H9 (cell line): ENCODE data around the gene P4HB. TPM values are rescaled to one million over a fixed set of nuclear protein-coding genes. Genes with fewer than 3 reads are reported as not detected.

ENCODE experiments used
- DNase-seq: peaks from one replicate; pipeline ENCODE4 v3.0.0-alpha.2; 2017
- H2AFZ ChIP-seq: one replicate; pipeline ENCODE4 v1.6.1; 2013; ENCODE audit warnings: mild to moderate bottlenecking, low read length, control low read depth, moderate library complexity
- H2AK5ac ChIP-seq: 2 replicates; pipeline ENCODE4 v1.6.1; 2013; ENCODE audit warnings: low read length, control low read depth, mixed read lengths; ENCODE audit not compliant: insufficient read length
- H2BK120ac ChIP-seq: one replicate; pipeline ENCODE4 v1.6.1; 2013; ENCODE audit warnings: low read depth, mild to moderate bottlenecking, low read length, control low read depth, inconsistent platforms; ENCODE audit not compliant: poor library complexity, severe bottlenecking
- H2BK12ac ChIP-seq: 2 replicates; pipeline ENCODE4 v1.6.1; 2013; ENCODE audit warnings: low read length, control low read depth, mixed read lengths, low read depth; ENCODE audit not compliant: insufficient read length
- H2BK15ac ChIP-seq: 2 replicates; pipeline ENCODE4 v1.6.1; 2013; ENCODE audit warnings: low read depth, low read length, control low read depth
- H2BK20ac ChIP-seq: one replicate; pipeline ENCODE4 v1.6.1; 2013; ENCODE audit warnings: low read depth, mild to moderate bottlenecking, low read length, control low read depth, inconsistent platforms; ENCODE audit not compliant: poor library complexity, severe bottlenecking
- H2BK5ac ChIP-seq: 2 replicates; pipeline ENCODE4 v1.6.1; 2013; ENCODE audit warnings: low read length, control low read depth, mixed read lengths; ENCODE audit not compliant: insufficient read length
- H3K14ac ChIP-seq: 2 replicates; pipeline ENCODE4 v1.6.1; 2013; ENCODE audit warnings: low read length, control low read depth; ENCODE audit not compliant: insufficient read depth
- H3K18ac ChIP-seq: 2 replicates; pipeline ENCODE4 v1.6.1; 2013; ENCODE audit warnings: low read depth, mild to moderate bottlenecking, mixed read lengths, low read length, control low read depth; ENCODE audit not compliant: insufficient read length
- H3K23ac ChIP-seq: 2 replicates; pipeline ENCODE4 v1.6.1; 2013; ENCODE audit warnings: low read length, control low read depth, mixed read lengths, low read depth; ENCODE audit not compliant: insufficient read length
- H3K23me2 ChIP-seq: 2 replicates; pipeline ENCODE4 v1.6.1; 2013; ENCODE audit warnings: low read depth, mild to moderate bottlenecking, mixed read lengths, low read length, control low read depth; ENCODE audit not compliant: insufficient read length, poor library complexity, severe bottlenecking
- H3K27ac ChIP-seq: 2 replicates; pipeline ENCODE4 v1.5.1; 2013; ENCODE audit warnings: low read length, control low read depth, mixed read lengths, low read depth; ENCODE audit not compliant: insufficient read length
- H3K27me3 ChIP-seq: 2 replicates; pipeline ENCODE4 v1.6.1; 2013; ENCODE audit warnings: low read length, control low read depth, inconsistent platforms; ENCODE audit not compliant: insufficient read depth
- H3K4ac ChIP-seq: 2 replicates; pipeline ENCODE4 v1.6.1; 2013; ENCODE audit warnings: low read depth, mild to moderate bottlenecking, control low read depth, inconsistent platforms, low read length, moderate library complexity
- H3K4me1 ChIP-seq: 2 replicates; pipeline ENCODE4 v1.6.1; 2013; ENCODE audit warnings: low read length, control low read depth, inconsistent platforms; ENCODE audit not compliant: insufficient read depth
- H3K4me2 ChIP-seq: 2 replicates; pipeline ENCODE4 v1.6.1; 2013; ENCODE audit warnings: low read length, control low read depth, mixed read lengths; ENCODE audit not compliant: insufficient read length, insufficient read depth
- H3K56ac ChIP-seq: 2 replicates; pipeline ENCODE4 v1.6.1; 2013; ENCODE audit warnings: low read depth, mild to moderate bottlenecking, mixed read lengths, low read length, control low read depth; ENCODE audit not compliant: insufficient read length
- H3K79me1 ChIP-seq: 2 replicates; pipeline ENCODE4 v1.6.1; 2013; ENCODE audit warnings: low read depth, mild to moderate bottlenecking, moderate library complexity, low read length, control low read depth, inconsistent platforms; ENCODE audit not compliant: insufficient read depth, poor library complexity, severe bottlenecking
- H3K79me2 ChIP-seq: 2 replicates; pipeline ENCODE4 v1.6.1; 2013; ENCODE audit warnings: low read length, control low read depth, inconsistent platforms; ENCODE audit not compliant: insufficient read depth
- H3K9ac ChIP-seq: 2 replicates; pipeline ENCODE4 v1.6.1; 2013; ENCODE audit warnings: low read length, control low read depth, mixed read lengths; ENCODE audit not compliant: insufficient read length; ENCODE audit errors: extremely low read depth
- H3K9me3 ChIP-seq: one replicate; pipeline ENCODE4 v1.6.1; 2013; ENCODE audit warnings: low read depth, low read length, inconsistent platforms; ENCODE audit not compliant: control insufficient read depth
- H3T11ph ChIP-seq: one replicate; pipeline ENCODE4 v1.6.1; 2013; ENCODE audit warnings: mild to moderate bottlenecking, low read length, control low read depth, inconsistent platforms
- H4K20me1 ChIP-seq: one replicate; pipeline ENCODE4 v1.6.1; 2013; ENCODE audit not compliant: control insufficient read depth, insufficient read length, insufficient read depth
- H4K5ac ChIP-seq: 2 replicates; pipeline ENCODE4 v1.6.1; 2013; ENCODE audit warnings: low read depth, mild to moderate bottlenecking, mixed read lengths, low read length, control low read depth; ENCODE audit not compliant: insufficient read length
- H4K8ac ChIP-seq: replicated peaks from 2 replicates; pipeline ENCODE4 v1.6.1; 2013; ENCODE audit warnings: low read length, control low read depth, mixed read lengths, low read depth; ENCODE audit not compliant: insufficient read length
- H4K91ac ChIP-seq: 2 replicates; pipeline ENCODE4 v1.6.1; 2013; ENCODE audit warnings: low read depth, mild to moderate bottlenecking, moderate library complexity, mixed read lengths, low read length, control low read depth; ENCODE audit not compliant: insufficient read length
- H3K27ac Mint-ChIP-seq, 3 experiments: 2 replicates in 2 of 3; 3 replicates in 1 of 3; pipeline ENCODE4 v1.8.0; 2020 to 2021; ENCODE audit warnings: mixed read lengths in 3 of 3, mild to moderate bottlenecking in 1 of 3, moderate library complexity in 1 of 3
- H3K27me3 Mint-ChIP-seq: 2 replicates; pipeline ENCODE4 v1.8.0; 2021; ENCODE audit warnings: low read depth, mild to moderate bottlenecking, moderate library complexity, mixed read lengths
- H3K36me3 Mint-ChIP-seq, 3 experiments: 2 replicates in 2 of 3; 3 replicates in 1 of 3; pipeline ENCODE4 v1.8.0; 2020 to 2021; ENCODE audit warnings: low read depth in 3 of 3, mixed read lengths in 3 of 3; ENCODE audit not compliant: insufficient read depth in 1 of 3
- H3K4me1 Mint-ChIP-seq, 2 experiments: 2 replicates each; pipeline ENCODE4 v1.8.0; 2020; ENCODE audit warnings: mixed read lengths in 2 of 2
- H3K4me3 Mint-ChIP-seq, 2 experiments: 2 replicates in 1 of 2; 3 replicates in 1 of 2; pipeline ENCODE4 v1.8.0; 2020 to 2021; ENCODE audit warnings: mild to moderate bottlenecking in 2 of 2, mixed read lengths in 2 of 2, moderate library complexity in 1 of 2
- H3K9me3 Mint-ChIP-seq, 2 experiments: 2 replicates in 1 of 2; 3 replicates in 1 of 2; pipeline ENCODE4 v1.8.0; 2020; ENCODE audit warnings: mild to moderate bottlenecking in 2 of 2, mixed read lengths in 2 of 2, moderate library complexity in 1 of 2
- WGBS: extraction: QIAGEN DNeasy Blood & Tissue Kit; methylation state at CpG from one replicate; pipeline ENCODE4 v1.1.7; 2013; ENCODE audit warnings: missing lambda C conversion rate, low lambda C conversion rate, mixed read lengths; ENCODE audit not compliant: insufficient read length; ENCODE audit errors: extremely low coverage; 5-methylcytosine and 5-hydroxymethylcytosine counted together
- total RNA-seq: library from RNA; stranded (reverse); gene quantifications from 2 replicates; pipeline ENCODE4 v1.2.1, GENCODE V29; 2021
- TF ChIP-seq, protein P1 (sequence below): fragments of 200-600 bp; sonication (generic); conservative IDR thresholded peaks from 3 replicates; pipeline ENCODE4 v1.8.0; 2021; ENCODE audit warnings: antibody characterized with exemption, mild to moderate bottlenecking

The P4HB gene
- total RNA-seq, 1 experiment from 2014 or later: 366 TPM

GRCh38 chr17:81878294-81878693, 18.0 kb upstream of the P4HB start:
- no peak overlapping the region for H3K56ac ChIP-seq
- no peak overlapping the region for H2AK5ac ChIP-seq
- Mint-ChIP-seq H3K9me3 (no peaks in the 10 kb centered on the region; a peak in 1 of 5 replicates), H3K27ac (no peak overlapping the region), H3K4me1 (no peaks in the 10 kb centered on the region), H3K36me3 (peaks cover 14 to 47% (median 43%) of the 10 kb centered on the region in 3 experiments), H3K27me3 (no peaks in the 10 kb centered on the region; the same call in 1 of the 2 replicates), H3K4me3 (no peak overlapping the region)
- no peak overlapping the region for H3K4me2 ChIP-seq
- H3K9me3 ChIP-seq: no peaks in the 10 kb centered on the region
- no peaks in the 10 kb centered on the region for H3K27me3 ChIP-seq
- no peak overlapping the region for H3T11ph ChIP-seq
- no peak for DNase-seq
- H2BK12ac ChIP-seq: no peak overlapping the region
- no peak overlapping the region for H4K8ac ChIP-seq
- no peak overlapping the region for H4K91ac ChIP-seq
- H4K20me1 ChIP-seq: no peaks in the 10 kb centered on the region
- H3K18ac ChIP-seq: no peak overlapping the region
- no peak overlapping the region for H3K4ac ChIP-seq
- H2BK120ac ChIP-seq: no peak overlapping the region
- H3K14ac ChIP-seq: no peak overlapping the region
- H3K4me1 ChIP-seq: no peaks in the 10 kb centered on the region
- H3K79me1 ChIP-seq: no peaks in the 10 kb centered on the region
- H3K23ac ChIP-seq: no peak overlapping the region
- H3K9ac ChIP-seq: no peak overlapping the region
- no peaks in the 10 kb centered on the region for H3K79me2 ChIP-seq
- no peak overlapping the region for H3K27ac ChIP-seq
- H2AFZ ChIP-seq: no peak overlapping the region
- no peak overlapping the region for H2BK20ac ChIP-seq
- H4K5ac ChIP-seq: no peak overlapping the region
- no peaks in the 10 kb centered on the region for H3K23me2 ChIP-seq
- WGBS: no CpG with 5 or more reads among the region's 3 CpGs
- H2BK15ac ChIP-seq: no peak overlapping the region
- no peak overlapping the region for H2BK5ac ChIP-seq
- TF ChIP-seq, protein P1, sequence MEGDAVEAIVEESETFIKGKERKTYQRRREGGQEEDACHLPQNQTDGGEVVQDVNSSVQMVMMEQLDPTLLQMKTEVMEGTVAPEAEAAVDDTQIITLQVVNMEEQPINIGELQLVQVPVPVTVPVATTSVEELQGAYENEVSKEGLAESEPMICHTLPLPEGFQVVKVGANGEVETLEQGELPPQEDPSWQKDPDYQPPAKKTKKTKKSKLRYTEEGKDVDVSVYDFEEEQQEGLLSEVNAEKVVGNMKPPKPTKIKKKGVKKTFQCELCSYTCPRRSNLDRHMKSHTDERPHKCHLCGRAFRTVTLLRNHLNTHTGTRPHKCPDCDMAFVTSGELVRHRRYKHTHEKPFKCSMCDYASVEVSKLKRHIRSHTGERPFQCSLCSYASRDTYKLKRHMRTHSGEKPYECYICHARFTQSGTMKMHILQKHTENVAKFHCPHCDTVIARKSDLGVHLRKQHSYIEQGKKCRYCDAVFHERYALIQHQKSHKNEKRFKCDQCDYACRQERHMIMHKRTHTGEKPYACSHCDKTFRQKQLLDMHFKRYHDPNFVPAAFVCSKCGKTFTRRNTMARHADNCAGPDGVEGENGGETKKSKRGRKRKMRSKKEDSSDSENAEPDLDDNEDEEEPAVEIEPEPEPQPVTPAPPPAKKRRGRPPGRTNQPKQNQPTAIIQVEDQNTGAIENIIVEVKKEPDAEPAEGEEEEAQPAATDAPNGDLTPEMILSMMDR: no peak
